Breast epithelium (tissue), 3 donors: ENCODE results near the gene CEP55.

Source experiments
- CTCF ChIP-seq, 3 donors: fragments of 450-650 bp; IDR thresholded peaks; one replicate each; pipeline ENCODE4 v1.5.1; 2016 to 2017; ENCODE audit warnings: antibody characterized with exemption in 3 of 3, mild to moderate bottlenecking in 3 of 3, moderate library complexity in 3 of 3
- POLR2A ChIP-seq: fragments of 450-650 bp; IDR thresholded peaks from one replicate; pipeline ENCODE4 v1.6.1; 2016; ENCODE audit warnings: antibody characterized with exemption, mild to moderate bottlenecking, moderate library complexity
- POLR2AphosphoS5 ChIP-seq, 3 donors: sonication (generic); formaldehyde crosslinking; IDR thresholded peaks; one replicate each; pipeline ENCODE4 v1.6.1; 2017; ENCODE audit warnings: antibody characterized with exemption in 3 of 3

- TF ChIP-seq POLR2A (no peak), CTCF (IDR thresholded peaks at IDR 0.05) (no peak), POLR2AphosphoS5 (IDR thresholded peaks at IDR 0.05) (no peak)
These were observed 19.7 kb upstream of the CEP55 start for GRCh38 chr10:93476756-93477155.
